Endodermal cell (in vitro differentiated cells): ENCODE measurements around the gene TAGLN3. TPM values are rescaled to one million over a fixed set of nuclear protein-coding genes. Genes with fewer than 3 reads are reported as not detected.

Experiments
- DNase-seq: peaks from one replicate; pipeline ENCODE4 v3.0.0-alpha.2; 2017
- H3K27ac ChIP-seq: 2 replicates; pipeline ENCODE4 v1.5.1; 2013; ENCODE audit warnings: mild to moderate bottlenecking, low read depth, low read length, moderate library complexity
- H3K27me3 ChIP-seq: 2 replicates; pipeline ENCODE4 v1.6.1; 2013; ENCODE audit warnings: mild to moderate bottlenecking, low read length, moderate library complexity; ENCODE audit not compliant: insufficient read depth, control insufficient read depth, poor library complexity, severe bottlenecking
- H3K36me3 ChIP-seq: 2 replicates; pipeline ENCODE4 v1.7.0; 2013; ENCODE audit warnings: mild to moderate bottlenecking, low read length, moderate library complexity; ENCODE audit not compliant: control insufficient read depth, insufficient read depth
- H3K4me1 ChIP-seq: one replicate; pipeline ENCODE4 v1.7.0; 2013; ENCODE audit warnings: low read length; ENCODE audit not compliant: control insufficient read depth, insufficient read depth
- H3K4me3 ChIP-seq: 2 replicates; pipeline ENCODE4 v1.5.1; 2013; ENCODE audit warnings: mild to moderate bottlenecking, low read length, moderate library complexity
- H3K9ac ChIP-seq: 2 replicates; pipeline ENCODE4 v1.6.1; 2013; ENCODE audit warnings: mild to moderate bottlenecking, low read length, moderate library complexity; ENCODE audit not compliant: poor library complexity, severe bottlenecking; ENCODE audit errors: extremely low read depth
- H3K9me3 ChIP-seq: 2 replicates; pipeline ENCODE4 v1.6.1; 2013; ENCODE audit warnings: mild to moderate bottlenecking, low read length, moderate library complexity; ENCODE audit not compliant: control insufficient read depth
- H3K27ac Mint-ChIP-seq: 2 replicates; pipeline ENCODE4 v1.8.0; 2020; ENCODE audit warnings: mixed read lengths
- H3K27me3 Mint-ChIP-seq: 2 replicates; pipeline ENCODE4 v1.8.0; 2021; ENCODE audit warnings: mild to moderate bottlenecking, mixed read lengths; ENCODE audit not compliant: insufficient read depth
- H3K36me3 Mint-ChIP-seq: 2 replicates; pipeline ENCODE4 v1.8.0; 2020; ENCODE audit warnings: low read depth, mixed read lengths
- H3K4me1 Mint-ChIP-seq: 2 replicates; pipeline ENCODE4 v1.8.0; 2020; ENCODE audit warnings: mixed read lengths
- H3K4me3 Mint-ChIP-seq: 2 replicates; pipeline ENCODE4 v1.8.0; 2020; ENCODE audit warnings: mild to moderate bottlenecking, moderate library complexity, mixed read lengths
- H3K9me3 Mint-ChIP-seq: 2 replicates; pipeline ENCODE4 v1.8.0; 2020; ENCODE audit warnings: mild to moderate bottlenecking, mixed read lengths
- WGBS, 2 experiments: methylation state at CpG; one replicate each; pipeline versions ENCODE4 v1.1.5 to v1.1.7; 2013; ENCODE audit warnings: missing lambda C conversion rate in 2 of 2, mixed read lengths in 1 of 2; ENCODE audit not compliant: insufficient coverage in 1 of 2, insufficient read length in 1 of 2; 5-methylcytosine and 5-hydroxymethylcytosine counted together
- long read RNA-seq, 4 experiments: library from polyadenylated mRNA in 2 of 4; library from RNA in 1 of 4; library from capped mRNA in 1 of 4; stranded (forward) in 3 of 4; unstranded in 1 of 4; transcript quantifications; one replicate each; pipeline ENCODE4 v2.0.0, GENCODE V29; 2020 to 2021; ENCODE audit warnings: inconsistent platforms in 1 of 4
- polyA plus RNA-seq, 2 experiments: library from polyadenylated mRNA; stranded (reverse); fragments of 50-300 nt; gene quantifications; one replicate each; pipeline ENCODE4 v1.2.3, GENCODE V29; 2013
- total RNA-seq, 2 donors: library from RNA; stranded (reverse); fragmentation: NEBNext Ultra II Directional in 1 of 2; extraction: Animal tissue kit (Norgen Biotek cat#: 25700) in 1 of 2; gene quantifications; 2 replicates in 1 of 2; 3 replicates in 1 of 2; pipeline ENCODE4 v1.2.1, GENCODE V29; 2021
- TF ChIP-seq, protein P1 (sequence below): fragments of 200-600 bp; sonication (generic); conservative IDR thresholded peaks from 2 replicates; pipeline ENCODE4 v1.5.0; 2021; ENCODE audit warnings: antibody characterized with exemption, mild to moderate bottlenecking

TAGLN3 gene
- 1 to 10 TPM; 1.4 to 3.7 TPM for total RNA-seq
- 294 TPM for polyA plus RNA-seq (2013, experiment 1 of 2)
- 279 TPM for polyA plus RNA-seq (2013, experiment 2 of 2)
- long read RNA-seq, experiment 1, partial matches to known transcripts = 0 of 2 reads
- long read RNA-seq, experiment 1, other reads (novel, unspliced or antisense) = 0 of 2 reads
- long read RNA-seq, experiment 2, partial matches to known transcripts = 0 of 4 reads
- long read RNA-seq, experiment 2, other reads (novel, unspliced or antisense) = 1 of 4 reads
- long read RNA-seq, experiment 3, partial matches to known transcripts = 0 of 2 reads
- long read RNA-seq, experiment 3, other reads (novel, unspliced or antisense) = 0 of 2 reads
- long read RNA-seq, experiment 4, transcript TAGLN3-203 (4 exons, 1,164 nt) = major isoform, 9 of 19 reads
- long read RNA-seq, experiment 4, transcript TAGLN3-202 (5 exons, 1,488 nt) = minor isoform, 5 of 19 reads
- long read RNA-seq, experiment 4, partial matches to known transcripts = 0 of 19 reads
- long read RNA-seq, experiment 4, other reads (novel, unspliced or antisense) = 1 of 19 reads

DNA sequence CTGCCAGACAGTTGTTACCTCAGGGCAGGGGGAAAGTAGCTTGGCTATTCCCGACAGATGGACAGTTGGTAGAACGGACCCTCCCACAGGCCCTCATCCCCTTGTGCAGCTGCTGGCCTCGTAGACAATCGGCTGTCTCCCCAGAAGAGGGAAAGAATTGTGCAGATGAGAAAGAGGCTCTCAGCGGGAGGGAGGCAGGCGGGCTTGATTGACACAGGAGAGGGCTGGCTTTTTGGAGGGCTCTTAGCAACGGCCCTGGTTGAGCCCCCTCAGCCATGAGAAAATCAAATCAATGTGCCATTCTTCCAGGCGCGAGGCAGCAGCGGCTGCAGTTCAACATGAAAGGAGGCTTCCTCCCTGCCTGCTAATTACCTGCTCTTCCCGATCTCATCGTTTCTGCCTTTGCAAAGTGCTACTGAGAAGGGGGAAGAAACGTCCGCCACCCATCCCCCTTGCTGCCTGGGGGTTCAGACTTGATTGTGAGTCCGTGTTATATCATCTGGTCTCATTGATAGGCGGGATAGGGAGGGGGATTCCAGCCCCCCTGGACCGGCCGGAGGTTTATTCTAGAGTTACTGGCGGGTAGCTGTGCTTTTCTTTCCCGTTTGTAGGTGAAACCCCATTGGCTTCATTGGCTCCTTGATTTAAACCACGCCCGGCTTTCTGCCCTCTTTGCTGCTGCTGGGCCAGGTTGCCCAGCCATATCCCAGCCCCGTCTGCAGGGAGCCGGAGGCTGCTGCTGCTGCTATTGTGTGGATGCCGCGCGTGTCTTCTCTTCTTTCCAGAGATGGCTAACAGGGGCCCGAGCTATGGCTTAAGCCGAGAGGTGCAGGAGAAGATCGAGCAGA is at the start of gene TAGLN3:
TSS of gene TAGLN3 (plus strand) at position 287 of the 848 bp plus-strand sequence. CDS start at position 788, 501 bp downstream.
- H3K4me3 ChIP-seq = peak within 1 kb of the TSS; percentile 81
- Mint-ChIP-seq H3K36me3 (no peaks in the 10 kb centered on the region), H3K27ac (peak within 1 kb of the TSS; percentile 49), H3K9me3 (no peaks in the 10 kb centered on the region), H3K27me3 (peaks cover 38% of the 10 kb centered on the region), H3K4me3 (peak within 1 kb of the TSS; percentile 74), H3K4me1 (peaks cover 11% of the 10 kb centered on the region)
- 3 to 4% methylated on average over 7 to 30 of the region's 30 CpGs for WGBS, 2 experiments
- no peaks in the 10 kb centered on the region for H3K9me3 ChIP-seq
- H3K4me1 ChIP-seq = peaks cover 6% of the 10 kb centered on the region
- no peaks in the 10 kb centered on the region for H3K36me3 ChIP-seq
- H3K27me3 ChIP-seq = peaks cover 10% of the 10 kb centered on the region
- H3K27ac ChIP-seq = peak within 1 kb of the TSS; percentile 97
- DNase-seq = peak; percentile 86
- TF ChIP-seq, protein P1, sequence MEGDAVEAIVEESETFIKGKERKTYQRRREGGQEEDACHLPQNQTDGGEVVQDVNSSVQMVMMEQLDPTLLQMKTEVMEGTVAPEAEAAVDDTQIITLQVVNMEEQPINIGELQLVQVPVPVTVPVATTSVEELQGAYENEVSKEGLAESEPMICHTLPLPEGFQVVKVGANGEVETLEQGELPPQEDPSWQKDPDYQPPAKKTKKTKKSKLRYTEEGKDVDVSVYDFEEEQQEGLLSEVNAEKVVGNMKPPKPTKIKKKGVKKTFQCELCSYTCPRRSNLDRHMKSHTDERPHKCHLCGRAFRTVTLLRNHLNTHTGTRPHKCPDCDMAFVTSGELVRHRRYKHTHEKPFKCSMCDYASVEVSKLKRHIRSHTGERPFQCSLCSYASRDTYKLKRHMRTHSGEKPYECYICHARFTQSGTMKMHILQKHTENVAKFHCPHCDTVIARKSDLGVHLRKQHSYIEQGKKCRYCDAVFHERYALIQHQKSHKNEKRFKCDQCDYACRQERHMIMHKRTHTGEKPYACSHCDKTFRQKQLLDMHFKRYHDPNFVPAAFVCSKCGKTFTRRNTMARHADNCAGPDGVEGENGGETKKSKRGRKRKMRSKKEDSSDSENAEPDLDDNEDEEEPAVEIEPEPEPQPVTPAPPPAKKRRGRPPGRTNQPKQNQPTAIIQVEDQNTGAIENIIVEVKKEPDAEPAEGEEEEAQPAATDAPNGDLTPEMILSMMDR = no peak
- peak within 1 kb of the TSS; percentile 9 for H3K9ac ChIP-seq

DNA sequence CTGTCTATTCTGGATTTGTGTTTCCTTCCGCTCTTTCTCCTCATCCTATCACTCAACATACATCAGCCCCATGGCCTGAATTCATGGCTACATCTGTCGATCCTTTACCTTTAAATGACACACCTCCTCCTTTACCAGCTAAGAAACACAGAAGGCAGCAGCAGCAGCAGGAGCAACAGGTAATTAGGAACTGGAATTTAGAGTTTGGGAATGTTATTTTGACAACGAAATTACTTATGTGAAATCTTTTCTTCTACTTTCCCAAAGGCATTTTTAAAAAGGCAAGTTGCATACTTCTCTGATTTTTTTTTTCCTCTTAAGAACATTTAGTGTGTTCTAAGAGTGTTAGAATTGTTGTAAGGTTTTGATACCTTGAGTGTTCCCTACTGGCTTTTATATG is 49.0 kb upstream of the TAGLN3 start:
- Histone ChIP-seq H3K27me3 (no peaks in the 10 kb centered on the region), H3K27ac (no peak overlapping the region), H3K9ac (no peak overlapping the region), H3K36me3 (peaks cover 64% of the 10 kb centered on the region), H3K9me3 (no peaks in the 10 kb centered on the region), H3K4me1 (no peaks in the 10 kb centered on the region), H3K4me3 (no peak overlapping the region)
- peaks cover 15% of the 10 kb centered on the region for H3K4me1 Mint-ChIP-seq
- peaks cover 26% of the 10 kb centered on the region for H3K36me3 Mint-ChIP-seq
- no peaks in the 10 kb centered on the region for H3K9me3 Mint-ChIP-seq
- TF ChIP-seq, protein P1 = no peak
- 92 to 100% methylated on average over 1 to 2 of the region's 3 CpGs for WGBS, 2 experiments
- H3K27me3 Mint-ChIP-seq = no peaks in the 10 kb centered on the region
- H3K4me3 Mint-ChIP-seq = no peak overlapping the region
- no peak overlapping the region for H3K27ac Mint-ChIP-seq
- DNase-seq = no peak

DNA sequence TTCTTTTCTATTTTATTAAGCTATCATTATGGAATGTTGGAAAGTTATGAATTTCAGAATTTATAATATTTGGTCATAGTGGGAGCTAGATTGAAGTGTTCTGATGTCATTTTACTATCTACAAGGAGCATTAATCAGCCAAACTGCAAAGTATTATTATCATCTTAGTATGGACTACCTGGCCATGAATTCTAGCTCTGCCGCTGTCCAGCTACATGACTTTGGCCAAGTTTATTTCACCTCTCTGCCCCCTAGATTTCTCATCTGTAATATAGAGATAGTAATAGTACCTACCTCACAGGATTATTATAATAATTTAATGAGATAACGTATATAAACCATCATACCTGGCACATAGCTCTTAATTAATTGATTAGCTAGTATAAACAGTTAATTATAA is 47.7 kb upstream of the TAGLN3 start:
- WGBS, 2 experiments = 100% methylated on average over 1 of the region's 2 CpGs; no CpG with 5 or more reads in 1 of the 2 experiments
- TF ChIP-seq, protein P1 = no peak
- Histone ChIP-seq H3K4me1 (no peaks in the 10 kb centered on the region), H3K9ac (no peak overlapping the region), H3K4me3 (no peak overlapping the region), H3K27me3 (no peaks in the 10 kb centered on the region), H3K9me3 (no peaks in the 10 kb centered on the region), H3K36me3 (peaks cover 64% of the 10 kb centered on the region), H3K27ac (no peak overlapping the region)
- Mint-ChIP-seq H3K9me3 (no peaks in the 10 kb centered on the region), H3K27me3 (no peaks in the 10 kb centered on the region), H3K4me3 (no peak overlapping the region), H3K4me1 (peaks cover 15% of the 10 kb centered on the region), H3K27ac (no peak overlapping the region), H3K36me3 (peaks cover 17% of the 10 kb centered on the region)
- DNase-seq = no peak
